GM18951 (cell line): ENCODE results near the gene TM7SF3.

ENCODE experiments used
- POLR2A ChIP-seq: IDR thresholded peaks from 4 replicates; pipeline ENCODE4 v1.6.1; 2011; ENCODE audit warnings: mild to moderate bottlenecking; ENCODE audit not compliant: insufficient read length, insufficient read depth; ENCODE audit errors: extremely low read depth
- in situ Hi-C: fragments of 300-500 bp; cut with MboI; formaldehyde crosslinking; loops from one replicate; pipeline ENCODE4 v1.12.0; 2022; ENCODE audit warnings: low sequenced_read_pairs, mixed read lengths, inconsistent platforms; ENCODE audit not compliant: unreplicated experiment

Gene TM7SF3

GRCh38 chr12:26940516-26941214 is 73.5 kb downstream of the TM7SF3 start:
- in situ Hi-C loops, result no loop called here

GRCh38 chr12:26939953-26940352 is 74.2 kb downstream of the TM7SF3 start:
- in situ Hi-C loops, result no loop called here
- no peak for TF ChIP-seq POLR2A

More at GRCh38 chr12:26940516-26941214, 73.5 kb downstream of the TM7SF3 start:
- TF ChIP-seq POLR2A, result no peak

DNA sequence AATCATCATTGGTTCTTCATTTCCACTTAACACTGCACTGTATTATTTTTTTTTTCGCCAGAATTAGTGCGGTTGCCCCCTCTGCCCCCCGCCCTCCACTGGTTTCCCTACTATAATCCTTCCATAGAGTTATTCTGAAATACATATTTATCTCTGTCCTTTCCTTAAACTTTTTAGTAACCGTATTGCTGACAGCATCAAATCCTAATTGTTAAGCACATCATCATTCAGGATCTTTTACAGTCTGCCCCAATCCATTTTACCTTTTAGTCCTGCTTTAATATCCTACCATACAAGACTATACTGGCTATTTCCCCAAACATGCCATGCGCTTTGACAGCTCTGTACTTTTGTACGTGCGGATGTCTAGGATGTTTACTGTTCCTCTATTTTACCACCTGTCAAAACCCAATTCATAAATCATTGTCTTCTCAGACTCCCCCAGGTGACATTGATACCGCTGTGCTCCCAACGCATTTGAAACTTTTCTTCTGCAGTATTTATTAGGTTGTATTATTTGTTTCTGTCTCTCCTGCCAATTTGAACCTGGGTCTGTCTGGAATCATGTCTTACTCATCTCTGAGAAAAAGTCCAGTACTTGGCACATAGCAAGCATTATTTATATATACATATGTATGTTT is 74.9 kb downstream of the TM7SF3 start:
- in situ Hi-C loops, result no loop called here
- TF ChIP-seq POLR2A, result no peak

- TF ChIP-seq POLR2A, result no peak
- in situ Hi-C loops, result no loop called here
Measured at GRCh38 chr12:26938701-26939062, 75.5 kb downstream of the TM7SF3 start.

- in situ Hi-C loops, result no loop called here
- TF ChIP-seq POLR2A, result peak; percentile 95
Measured at GRCh38 chr12:26937863-26938700, 76.1 kb downstream of the TM7SF3 start, which contains the start of the genes FGFR1OP2 and INTS13. Gene FGFR1OP2, plus strand, starts transcription at chr12:26938470. Its CDS starts 15,689 bp downstream, at chr12:26954159. Gene INTS13, minus strand, starts transcription at chr12:26937981. Its CDS starts 1,178 bp downstream, at chr12:26936803.

DNA sequence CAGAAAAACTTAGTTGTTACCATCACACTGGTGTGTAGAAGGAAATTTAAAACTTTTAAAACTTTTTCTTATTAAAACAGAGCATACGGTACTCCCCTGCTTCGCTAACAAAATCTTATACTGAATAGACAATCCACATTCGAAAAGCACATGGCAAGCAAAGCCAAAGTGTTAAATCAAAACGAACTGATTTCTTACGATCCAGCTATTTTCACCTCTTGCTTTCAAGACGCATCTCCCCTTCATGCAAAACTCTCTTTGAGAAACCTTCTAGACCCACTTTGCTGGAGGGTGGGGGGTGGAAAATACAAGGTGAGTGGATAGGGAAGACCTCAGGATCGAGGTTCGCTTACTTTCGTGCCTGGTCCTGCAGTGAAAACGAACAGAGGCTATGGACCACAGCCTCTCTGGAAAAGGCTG is 76.7 kb downstream of the TM7SF3 start:
- TF ChIP-seq POLR2A, result no peak
- in situ Hi-C loops, result no loop called here

DNA sequence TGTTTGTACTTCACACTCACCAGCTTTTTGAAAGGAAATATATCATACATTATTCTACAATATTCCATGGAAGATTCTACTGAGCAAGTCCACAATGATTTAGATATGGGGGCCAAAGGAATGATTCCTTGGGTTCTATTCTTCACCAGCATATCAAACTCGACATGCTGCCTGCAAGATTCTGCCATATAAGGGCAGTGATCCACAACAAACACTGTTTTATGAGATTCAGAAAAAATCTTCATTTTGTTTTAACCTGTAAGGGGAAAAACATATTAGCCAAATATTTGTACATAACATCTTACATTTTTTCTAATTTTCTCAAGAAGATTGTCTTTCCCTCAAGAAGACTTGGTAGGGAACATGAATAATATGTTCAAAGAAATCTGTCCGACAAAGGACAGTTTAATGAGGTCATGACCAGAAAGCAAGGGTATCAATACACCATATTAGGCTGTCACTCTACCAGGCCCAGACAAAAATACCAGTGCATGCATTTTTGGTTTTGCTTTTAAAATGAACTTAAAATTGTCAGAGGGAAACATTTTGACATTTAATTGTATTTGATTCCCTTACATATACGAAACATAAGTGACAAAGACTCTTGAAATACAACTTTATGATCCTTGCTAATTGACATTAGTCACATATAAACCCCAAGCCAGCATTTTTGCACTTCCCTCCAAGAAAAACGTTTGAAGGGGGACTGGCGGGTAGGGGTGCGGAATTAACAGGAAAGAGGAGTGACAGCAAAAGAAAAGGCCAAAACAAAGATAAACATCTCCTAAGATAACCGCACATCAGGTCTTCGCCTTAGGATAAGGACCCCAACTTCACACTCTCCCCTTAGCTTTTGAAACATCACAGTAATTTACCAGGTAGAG is 77.4 kb downstream of the TM7SF3 start:
- TF ChIP-seq POLR2A, result no peak
- in situ Hi-C loops, result no loop called here

DNA sequence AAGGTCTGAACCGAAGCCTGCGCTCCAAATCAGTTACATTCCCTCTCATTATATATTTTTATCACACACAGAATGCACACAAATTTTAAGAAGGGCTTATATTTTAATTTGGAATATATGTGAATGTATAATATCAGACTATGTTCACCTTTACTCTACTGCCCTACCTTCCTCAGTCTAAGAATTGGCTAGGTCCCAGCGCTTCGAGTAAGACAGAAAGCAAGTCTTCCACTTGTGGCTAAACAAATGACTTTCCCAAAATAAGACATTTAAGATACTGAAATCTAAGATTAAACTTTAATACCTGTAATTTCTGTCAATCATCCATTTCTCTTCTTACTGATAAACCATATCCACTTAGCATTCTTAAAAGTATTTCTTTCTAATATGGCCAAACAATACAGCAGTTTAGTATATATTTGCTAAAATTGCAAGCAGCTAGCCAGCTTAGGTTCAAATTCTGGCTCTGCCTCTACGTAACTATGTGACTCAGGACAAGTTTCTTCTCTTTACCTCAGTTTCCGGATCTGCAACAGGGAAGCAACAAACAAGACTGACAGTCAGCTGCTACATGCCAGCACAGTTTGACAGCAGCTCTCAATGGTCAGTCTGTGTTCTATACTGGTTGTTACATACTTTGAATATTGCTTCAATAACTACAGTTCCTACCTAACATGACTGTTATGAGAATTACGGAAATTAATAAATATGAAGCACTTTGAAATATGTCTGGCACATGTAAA is 78.4 kb downstream of the TM7SF3 start:
- in situ Hi-C loops, result no loop called here
- TF ChIP-seq POLR2A, result no peak

DNA sequence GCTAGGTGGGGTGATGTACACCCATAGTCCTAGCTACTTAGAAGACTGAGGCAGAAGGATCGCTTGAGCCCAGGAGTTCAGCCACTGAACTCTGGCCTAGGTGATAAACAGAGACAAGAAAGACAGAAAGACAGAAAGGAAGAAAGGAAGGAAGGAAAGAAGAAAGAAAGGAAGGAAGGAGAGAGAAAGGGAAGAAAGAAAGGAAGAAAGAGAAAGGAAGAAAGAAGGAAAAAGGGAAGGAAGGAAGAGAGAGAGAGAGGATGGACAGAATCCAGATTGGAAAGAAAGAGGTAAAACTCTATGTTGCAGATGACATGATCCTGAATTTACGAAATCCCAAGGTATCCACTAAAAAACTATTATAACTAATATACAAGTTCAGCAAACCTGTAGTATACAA is 84.6 kb downstream of the TM7SF3 start:
- TF ChIP-seq POLR2A, result no peak
- in situ Hi-C loops, result no loop called here

GRCh38 chr12:26928661-26929060 is 85.5 kb downstream of the TM7SF3 start:
- in situ Hi-C loops, result no loop called here
- TF ChIP-seq POLR2A, result no peak
